GM23338 (cell line): ENCODE measurements around the gene PDE2A. TPM values are rescaled to one million over a fixed set of nuclear protein-coding genes. Genes with fewer than 3 reads are reported as not detected.

Source experiments
- ATAC-seq: fragments of 200-7000 bp; cut with Tn5 transposase; 3 replicates; pipeline ENCODE4 v1.9.1; 2020
- DNase-seq: peaks from one replicate; pipeline ENCODE4 v3.0.0-alpha.2; 2015; ENCODE audit warnings: low spot score
- H2AFZ ChIP-seq: fragments of 200-600 bp; sonication (generic); 2 replicates; pipeline ENCODE4 v1.8.0; 2016; ENCODE audit warnings: antibody characterized with exemption, mild to moderate bottlenecking, moderate library complexity
- H3F3A ChIP-seq: fragments of 200-600 bp; sonication (generic); replicated peaks from 2 replicates; pipeline ENCODE4 v1.8.0; 2017; ENCODE audit warnings: antibody characterized with exemption, mixed run types, low read depth
- H3K27ac ChIP-seq: fragments of 200-600 bp; sonication (generic); 2 replicates; pipeline ENCODE4 v1.6.1; 2016; ENCODE audit warnings: low read depth
- H3K27me3 ChIP-seq: fragments of 200-600 bp; sonication (generic); 2 replicates; pipeline ENCODE4 v1.8.0; 2016; ENCODE audit warnings: mild to moderate bottlenecking, mixed run types, moderate library complexity; ENCODE audit not compliant: insufficient read depth
- H3K36me3 ChIP-seq: fragments of 200-600 bp; sonication (generic); 2 replicates; pipeline ENCODE4 v1.8.0; 2016; ENCODE audit warnings: mild to moderate bottlenecking; ENCODE audit not compliant: insufficient read depth
- H3K4me1 ChIP-seq: fragments of 200-600 bp; sonication (generic); 2 replicates; pipeline ENCODE4 v1.8.0; 2016; ENCODE audit warnings: mild to moderate bottlenecking, moderate library complexity; ENCODE audit not compliant: insufficient read depth
- H3K4me2 ChIP-seq: fragments of 200-600 bp; sonication (generic); 2 replicates; pipeline ENCODE4 v1.7.1; 2017; ENCODE audit warnings: mixed run types
- H3K4me3 ChIP-seq: fragments of 200-600 bp; sonication (generic); 2 replicates; pipeline ENCODE4 v1.6.1; 2016; ENCODE audit warnings: mixed run types
- H3K79me2 ChIP-seq: fragments of 200-600 bp; sonication (generic); replicated peaks from 2 replicates; pipeline ENCODE4 v1.8.0; 2017; ENCODE audit warnings: mild to moderate bottlenecking; ENCODE audit not compliant: insufficient read depth
- H3K9me2 ChIP-seq: fragments of 200-600 bp; sonication (generic); 2 replicates; pipeline ENCODE4 v1.8.0; 2017; ENCODE audit not compliant: insufficient read depth
- H4K20me1 ChIP-seq: fragments of 200-600 bp; sonication (generic); replicated peaks from 2 replicates; pipeline ENCODE4 v1.8.0; 2017; ENCODE audit warnings: mild to moderate bottlenecking; ENCODE audit not compliant: insufficient read depth
- H3K27ac Mint-ChIP-seq: 2 replicates; pipeline ENCODE4 v1.8.0; 2020; ENCODE audit warnings: inconsistent platforms, mild to moderate bottlenecking, moderate library complexity, mixed read lengths
- H3K27me3 Mint-ChIP-seq: 3 replicates; pipeline ENCODE4 v1.8.0; 2022; ENCODE audit warnings: low read depth, mild to moderate bottlenecking, moderate library complexity, mixed read lengths, inconsistent platforms; ENCODE audit not compliant: insufficient read depth, poor library complexity
- H3K36me3 Mint-ChIP-seq: 3 replicates; pipeline ENCODE4 v1.8.0; 2021; ENCODE audit warnings: low read depth, mild to moderate bottlenecking, inconsistent platforms, moderate library complexity, mixed read lengths
- H3K4me1 Mint-ChIP-seq: 3 replicates; pipeline ENCODE4 v1.8.0; 2020; ENCODE audit warnings: mild to moderate bottlenecking, inconsistent platforms, mixed read lengths
- H3K4me3 Mint-ChIP-seq: 3 replicates; pipeline ENCODE4 v1.8.0; 2021; ENCODE audit warnings: moderate library complexity, mild to moderate bottlenecking, inconsistent platforms, mixed read lengths
- H3K9me3 Mint-ChIP-seq: 3 replicates; pipeline ENCODE4 v1.8.0; 2020; ENCODE audit warnings: moderate library complexity, mild to moderate bottlenecking, inconsistent platforms, mixed read lengths
- CREB1 ChIP-seq: fragments of 250-450 bp; sonication (Bioruptor Pico); IDR thresholded peaks from 2 replicates; pipeline ENCODE4 v1.5.0; 2020; ENCODE audit warnings: low read depth, mild to moderate bottlenecking, moderate library complexity
- CTCF ChIP-seq, 2 experiments: fragments of 200-600 bp in 1 of 2; sonication (generic) in 1 of 2; conservative IDR thresholded peaks; 2 replicates each; pipeline versions ENCODE4 v1.5.1 to v1.6.1; 2016 to 2017; ENCODE audit warnings: antibody characterized with exemption in 2 of 2, low read depth in 2 of 2, mild to moderate bottlenecking in 2 of 2, moderate library complexity in 1 of 2
- ETS1 ChIP-seq: IDR thresholded peaks from 2 replicates; pipeline ENCODE4 v1.6.1; 2016; ENCODE audit warnings: antibody characterized with exemption
- EZH2 ChIP-seq: fragments of 200-600 bp; sonication (generic); IDR thresholded peaks from one replicate; pipeline ENCODE4 v1.8.0; 2017; ENCODE audit warnings: antibody characterized with exemption, mild to moderate bottlenecking, low read depth; ENCODE audit not compliant: unreplicated experiment
- EZH2phosphoT487 ChIP-seq: fragments of 200-600 bp; sonication (generic); IDR thresholded peaks from one replicate; pipeline ENCODE4 v1.8.1; 2018; ENCODE audit warnings: antibody characterized with exemption; ENCODE audit not compliant: unreplicated experiment
- JUNB ChIP-seq: IDR thresholded peaks from one replicate; pipeline ENCODE4 v1.6.1; 2016; ENCODE audit warnings: antibody characterized with exemption; ENCODE audit not compliant: unreplicated experiment
- NANOG ChIP-seq: IDR thresholded peaks from 2 replicates; pipeline ENCODE4 v1.6.1; 2016; ENCODE audit warnings: antibody characterized with exemption, borderline replicate concordance
- POLR2AphosphoS5 ChIP-seq: IDR thresholded peaks from 2 replicates; pipeline ENCODE4 v1.6.1; 2016; ENCODE audit warnings: antibody characterized with exemption, low read depth
- REST ChIP-seq: IDR thresholded peaks from one replicate; pipeline ENCODE4 v1.6.1; 2018; ENCODE audit warnings: antibody characterized with exemption; ENCODE audit not compliant: unreplicated experiment
- STAT1 ChIP-seq: IDR thresholded peaks from one replicate; pipeline ENCODE4 v1.6.1; 2016; ENCODE audit warnings: antibody characterized with exemption; ENCODE audit not compliant: unreplicated experiment
- ZNF114 ChIP-seq: fragments of 250-450 bp; sonication (Bioruptor Pico); IDR thresholded peaks from 2 replicates; pipeline ENCODE4 v1.5.0; 2020; ENCODE audit warnings: mild to moderate bottlenecking, moderate library complexity
- ZNF331 ChIP-seq: fragments of 250-450 bp; sonication (Bioruptor Pico); IDR thresholded peaks from 2 replicates; pipeline ENCODE4 v1.5.0; 2020; ENCODE audit warnings: low read depth, mild to moderate bottlenecking, moderate library complexity
- ZNF462 ChIP-seq: fragments of 250-450 bp; sonication (Bioruptor Pico); IDR thresholded peaks from 2 replicates; pipeline ENCODE4 v1.5.0; 2020; ENCODE audit warnings: mild to moderate bottlenecking, moderate library complexity
- polyA plus RNA-seq: library from polyadenylated mRNA; unstranded; fragments of >200 nt; fragmentation: Nextera tagmentation; extraction: Ambion mirVana; gene quantifications from 2 replicates; pipeline ENCODE4 v1.2.1, GENCODE V29; 2016
- total RNA-seq: library from RNA; depleted of rRNA; stranded (reverse); fragments of >200 nt; shearing (Covaris generic); gene quantifications from 2 replicates; pipeline ENCODE4 v1.2.3, GENCODE V29; 2014

PDE2A gene
- total and polyA plus RNA-seq, 2 experiments from 2014 or later, result 4.3 to 16.2 TPM

GRCh38 chr11:72574548-72575460, 99.4 kb downstream of the PDE2A start:
- DNase-seq, result no peak
- peaks cover 11% of the 10 kb centered on the region for H3K27me3 Mint-ChIP-seq
- TF ChIP-seq EZH2 (no peak), EZH2phosphoT487 (no peak), NANOG (no peak), CTCF (conservative IDR thresholded peaks at IDR 0.05; ENCODE audit: low read depth in 2 of 2) (no peak), JUNB (no peak), ZNF114 (CRISPR knock-in tag) (no peak), REST (no peak), ZNF462 (CRISPR knock-in tag) (no peak), CREB1 (no peak), ZNF331 (CRISPR knock-in tag) (no peak), POLR2AphosphoS5 (no peak), ETS1 (no peak), STAT1 (no peak)
- H3K36me3 ChIP-seq, result no peaks in the 10 kb centered on the region
- H3K4me2 ChIP-seq, result no peak overlapping the region
- no peaks in the 10 kb centered on the region for H4K20me1 ChIP-seq
- no peak overlapping the region for H3K27ac Mint-ChIP-seq
- H3K4me1 ChIP-seq, result 0 out of 2 replicates have a peak, but pooled peaks cover 6% of the 10 kb centered on the region
- H3K9me3 Mint-ChIP-seq, result no peaks in the 10 kb centered on the region
- H3F3A ChIP-seq, result no peaks in the 10 kb centered on the region
- H3K4me3 ChIP-seq, result no peak overlapping the region
- peaks cover 5% of the 10 kb centered on the region; the same call in 1 of the 2 replicates for H3K9me2 ChIP-seq
- H3K36me3 Mint-ChIP-seq, result no peaks in the 10 kb centered on the region; the same call in 2 of the 3 replicates
- no peak overlapping the region for H3K4me3 Mint-ChIP-seq
- H3K79me2 ChIP-seq, result no peaks in the 10 kb centered on the region
- H2AFZ ChIP-seq, result no peak overlapping the region
- peak; percentile 15; the same call in 2 of the 3 replicates for ATAC-seq
- H3K27me3 ChIP-seq, result no peaks in the 10 kb centered on the region
- no peak overlapping the region for H3K27ac ChIP-seq
- peaks cover 12% of the 10 kb centered on the region for H3K4me1 Mint-ChIP-seq
